Body of pancreas (tissue), 4 donors: ENCODE measurements around the gene IL21.

Experiments used
- POLR2A ChIP-seq, 3 donors: fragments of 450-650 bp; IDR thresholded peaks; one replicate each; pipeline ENCODE4 v1.6.1; 2016; ENCODE audit warnings: antibody characterized with exemption in 3 of 3, mild to moderate bottlenecking in 2 of 3
- TF ChIP-seq, protein P1 (sequence below), 7 experiments: fragments of 450-650 bp in 4 of 7; fragments of 200-600 bp in 3 of 7; sonication (generic) in 3 of 7; IDR thresholded peaks; one replicate each; pipeline ENCODE4 v1.5.1; 2016 to 2019; ENCODE audit warnings: antibody characterized with exemption in 7 of 7

DNA sequence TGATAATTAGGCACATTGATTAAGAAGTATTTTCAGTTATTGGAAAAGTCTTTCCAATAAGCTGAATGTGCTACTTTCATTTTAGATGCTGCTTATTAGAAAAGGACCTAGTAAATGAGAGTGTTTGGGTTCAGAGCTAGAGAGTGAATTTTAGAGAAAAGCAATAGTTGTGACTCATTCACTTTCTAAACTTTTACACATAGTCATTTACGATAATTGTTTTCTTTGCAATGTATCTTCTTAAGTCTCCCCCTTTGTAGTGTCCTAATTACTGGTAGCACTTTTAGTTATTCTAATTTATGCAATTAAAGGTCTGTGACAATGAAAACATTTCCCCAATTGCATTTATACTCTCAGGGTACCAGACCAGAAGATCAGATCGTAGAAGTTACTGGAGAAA lies 1.3 kb downstream of the IL21 start:
- TF ChIP-seq, protein P1, sequence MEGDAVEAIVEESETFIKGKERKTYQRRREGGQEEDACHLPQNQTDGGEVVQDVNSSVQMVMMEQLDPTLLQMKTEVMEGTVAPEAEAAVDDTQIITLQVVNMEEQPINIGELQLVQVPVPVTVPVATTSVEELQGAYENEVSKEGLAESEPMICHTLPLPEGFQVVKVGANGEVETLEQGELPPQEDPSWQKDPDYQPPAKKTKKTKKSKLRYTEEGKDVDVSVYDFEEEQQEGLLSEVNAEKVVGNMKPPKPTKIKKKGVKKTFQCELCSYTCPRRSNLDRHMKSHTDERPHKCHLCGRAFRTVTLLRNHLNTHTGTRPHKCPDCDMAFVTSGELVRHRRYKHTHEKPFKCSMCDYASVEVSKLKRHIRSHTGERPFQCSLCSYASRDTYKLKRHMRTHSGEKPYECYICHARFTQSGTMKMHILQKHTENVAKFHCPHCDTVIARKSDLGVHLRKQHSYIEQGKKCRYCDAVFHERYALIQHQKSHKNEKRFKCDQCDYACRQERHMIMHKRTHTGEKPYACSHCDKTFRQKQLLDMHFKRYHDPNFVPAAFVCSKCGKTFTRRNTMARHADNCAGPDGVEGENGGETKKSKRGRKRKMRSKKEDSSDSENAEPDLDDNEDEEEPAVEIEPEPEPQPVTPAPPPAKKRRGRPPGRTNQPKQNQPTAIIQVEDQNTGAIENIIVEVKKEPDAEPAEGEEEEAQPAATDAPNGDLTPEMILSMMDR (IDR thresholded peaks at IDR 0.05): no peak
- TF ChIP-seq POLR2A (IDR thresholded peaks at IDR 0.05): no peak
